ENCODE measurements around the gene LRCOL1.
A peak's percentile ranks its signal among the peaks of the same experiment; 100 is the strongest.

The LRCOL1 gene

DNA sequence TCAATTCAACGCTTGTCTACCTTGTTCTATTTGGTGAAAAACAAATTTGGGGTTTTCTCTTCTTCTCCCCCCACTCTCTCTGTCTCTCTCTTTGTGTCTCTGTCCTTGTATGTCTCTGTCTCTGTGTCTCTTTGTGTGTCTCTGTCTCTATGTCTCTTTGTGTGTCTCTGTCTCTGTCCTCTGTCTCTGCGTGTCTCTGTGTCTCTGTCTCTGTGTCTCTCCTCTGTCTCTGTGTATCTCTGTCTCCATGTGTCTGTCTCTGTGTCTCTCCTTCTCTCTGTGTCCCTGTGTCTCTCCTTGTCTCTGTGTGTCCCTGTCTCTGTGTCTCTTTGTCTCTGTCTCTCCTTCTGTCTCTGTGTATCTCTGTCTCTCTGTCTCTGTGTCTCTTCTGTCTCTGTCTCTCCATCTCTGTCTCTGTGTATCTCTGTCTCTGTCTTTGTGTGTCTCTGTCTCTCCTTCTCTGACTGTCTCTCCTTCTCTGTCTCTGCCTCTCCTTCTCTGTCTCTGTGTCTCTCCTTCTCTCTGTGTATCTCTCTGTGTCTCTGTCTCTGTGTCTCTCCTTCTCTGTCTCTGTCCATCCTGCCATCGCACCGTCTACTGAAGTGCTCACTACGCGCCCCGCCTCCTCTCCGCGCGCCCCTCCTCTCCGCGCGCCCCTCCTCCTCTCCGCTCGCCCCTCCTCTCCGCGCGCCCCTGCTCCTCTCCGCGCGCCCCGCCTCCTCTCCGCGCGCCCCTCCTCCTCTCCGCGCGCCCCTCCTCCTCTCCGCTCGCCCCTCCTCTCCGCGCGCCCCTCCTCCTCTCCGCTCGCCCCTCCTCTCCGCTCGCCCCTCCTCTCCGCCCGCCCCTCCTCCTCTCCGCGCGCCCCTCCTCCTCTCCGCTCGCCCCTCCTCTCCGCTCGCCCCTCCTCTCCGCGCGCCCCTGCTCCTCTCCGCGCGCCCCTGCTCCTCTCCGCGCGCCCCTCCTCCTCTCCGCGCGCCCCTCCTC is 12.8 kb downstream of the LRCOL1 start:
- peak overlapping the region; percentile 32 for H3K4me3 ChIP-seq (ENCODE audit: control insufficient read depth, low read depth, low read length)
- DNase-seq (ENCODE audit: low read depth) = peak; percentile 29
- no peak for TF ChIP-seq CTCF (conservative IDR thresholded peaks at IDR 0.05; ENCODE audit: control insufficient read depth, insufficient read depth, low read depth, low read length)

DNA sequence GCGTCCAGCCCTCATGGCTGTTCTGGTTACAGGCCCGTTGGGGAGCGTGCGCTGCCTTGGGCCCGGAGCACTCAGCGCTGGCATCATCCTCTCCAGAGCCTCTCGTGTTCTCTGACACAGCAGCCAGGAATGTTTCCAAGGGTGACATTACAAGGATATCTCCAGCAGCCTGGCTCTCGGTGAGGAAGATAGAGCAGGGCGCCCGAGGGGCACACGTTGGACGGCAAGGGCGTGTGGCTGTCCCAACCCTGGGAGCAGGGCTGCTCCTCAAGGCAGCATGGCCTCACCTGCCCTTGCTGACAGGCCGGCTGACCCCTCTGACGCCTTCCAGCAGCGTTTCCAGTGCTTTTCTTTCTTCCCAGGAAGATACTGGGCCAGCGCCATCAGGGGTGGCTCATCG is 14.4 kb downstream of the LRCOL1 start:
- DNase-seq (ENCODE audit: low read depth) = peak; percentile 25
- H3K4me3 ChIP-seq (ENCODE audit: control insufficient read depth, low read depth, low read length) = no peak overlapping the region
- no peak for TF ChIP-seq CTCF (conservative IDR thresholded peaks at IDR 0.05; ENCODE audit: control insufficient read depth, insufficient read depth, low read depth, low read length)

- TF ChIP-seq CTCF (conservative IDR thresholded peaks at IDR 0.05; ENCODE audit: control insufficient read depth, insufficient read depth, low read depth, low read length) = no peak
- no peak overlapping the region for H3K4me3 ChIP-seq (ENCODE audit: control insufficient read depth, low read depth, low read length)
- no peak for DNase-seq (ENCODE audit: low read depth)
These were observed 15.2 kb downstream of the LRCOL1 start for GRCh38 chr12:132595183-132595582.

- H3K4me3 ChIP-seq (ENCODE audit: control insufficient read depth, low read depth, low read length) = peak overlapping the region; percentile 12
- no peak for TF ChIP-seq CTCF (conservative IDR thresholded peaks at IDR 0.05; ENCODE audit: control insufficient read depth, insufficient read depth, low read depth, low read length)
- DNase-seq (ENCODE audit: low read depth) = peak; percentile 94
These were observed 16.4 kb downstream of the LRCOL1 start for GRCh38 chr12:132593938-132594358.

DNA sequence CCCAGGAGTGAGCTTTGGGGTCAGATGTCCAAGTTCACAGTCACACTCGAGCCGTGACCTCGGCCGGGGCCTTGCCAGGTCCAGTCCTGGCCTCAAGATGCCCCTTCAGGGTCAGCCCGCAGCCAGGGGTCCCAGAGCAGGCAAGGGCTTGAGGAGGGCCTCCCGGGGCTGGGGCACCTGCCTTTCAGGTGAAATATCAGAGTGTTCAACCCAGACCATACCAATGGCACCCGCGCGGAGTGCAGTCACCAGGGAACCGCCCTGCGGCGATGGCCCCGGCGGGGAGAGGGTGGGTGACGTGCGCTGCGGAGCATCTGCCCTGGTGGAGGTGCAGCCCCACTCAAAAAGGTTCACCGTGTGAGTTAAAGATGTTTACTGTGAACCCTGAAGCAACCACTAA is 16.9 kb downstream of the LRCOL1 start:
- H3K4me3 ChIP-seq (ENCODE audit: control insufficient read depth, low read depth, low read length) = peak overlapping the region; percentile 12

DNA sequence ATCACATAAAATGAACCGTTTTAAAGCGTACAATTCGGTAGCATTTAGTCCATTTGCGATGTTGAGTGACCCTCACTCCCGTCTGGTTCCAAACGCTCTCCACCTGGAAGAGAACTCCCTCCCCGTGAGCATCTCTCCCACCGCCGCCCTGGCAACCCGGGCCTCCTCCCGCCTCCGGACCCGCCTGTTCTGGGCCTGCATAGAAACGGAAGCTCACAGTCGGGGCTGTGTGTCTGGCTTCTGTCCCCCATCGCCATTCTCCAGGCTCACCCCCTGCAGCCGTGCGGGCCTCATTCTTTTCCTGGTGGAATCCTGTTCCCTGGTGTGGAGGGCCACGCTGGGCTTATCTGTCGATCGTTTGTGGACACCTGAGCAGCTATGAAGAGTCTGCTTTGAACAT is 17.3 kb downstream of the LRCOL1 start:
- no peak for TF ChIP-seq CTCF (conservative IDR thresholded peaks at IDR 0.05; ENCODE audit: control insufficient read depth, insufficient read depth, low read depth, low read length)
- no peak overlapping the region for H3K4me3 ChIP-seq (ENCODE audit: control insufficient read depth, low read depth, low read length)
- no peak for DNase-seq (ENCODE audit: low read depth)

More for the DNA sequence above, 16.9 kb downstream of the LRCOL1 start:
- no peak for TF ChIP-seq CTCF (conservative IDR thresholded peaks at IDR 0.05; ENCODE audit: control insufficient read depth, insufficient read depth, low read depth, low read length)
- no peak for DNase-seq (ENCODE audit: low read depth)

Measured in fibroblast of mammary gland (primary cell).